Activated naive CD8-positive, alpha-beta T cell treated with anti-CD3 and anti-CD28 coated beads, Interleukin-2, amount 50 U/mL, for 24 hours (primary cell): ENCODE results near the gene TMC1.
"Not testable (repeated sequence)": the region's sequence is repeated elsewhere in the genome, so short reads cannot be mapped to it uniquely, and the experiment has no call there.

Experiments used
- ATAC-seq: fragments of 150-1000 bp; cut with Tn5 transposase; one replicate; pipeline ENCODE4 v1.10.0; 2021
- DNase-seq: peaks from one replicate; pipeline ENCODE4 v3.0.0; 2021
- H3K27ac Mint-ChIP-seq: one replicate; pipeline ENCODE4 v1.8.0; 2021; ENCODE audit warnings: mild to moderate bottlenecking, mixed read lengths
- H3K27me3 Mint-ChIP-seq: one replicate; pipeline ENCODE4 v1.8.0; 2021; ENCODE audit warnings: mixed read lengths
- H3K36me3 Mint-ChIP-seq: one replicate; pipeline ENCODE4 v1.8.0; 2021; ENCODE audit warnings: low read depth, mixed read lengths
- H3K4me1 Mint-ChIP-seq: one replicate; pipeline ENCODE4 v1.8.0; 2021; ENCODE audit warnings: mixed read lengths
- H3K4me3 Mint-ChIP-seq: one replicate; pipeline ENCODE4 v1.8.0; 2021; ENCODE audit warnings: mild to moderate bottlenecking, moderate library complexity, mixed read lengths
- H3K9me3 Mint-ChIP-seq: one replicate; pipeline ENCODE4 v1.8.0; 2021; ENCODE audit warnings: mixed read lengths

TMC1 gene

DNA sequence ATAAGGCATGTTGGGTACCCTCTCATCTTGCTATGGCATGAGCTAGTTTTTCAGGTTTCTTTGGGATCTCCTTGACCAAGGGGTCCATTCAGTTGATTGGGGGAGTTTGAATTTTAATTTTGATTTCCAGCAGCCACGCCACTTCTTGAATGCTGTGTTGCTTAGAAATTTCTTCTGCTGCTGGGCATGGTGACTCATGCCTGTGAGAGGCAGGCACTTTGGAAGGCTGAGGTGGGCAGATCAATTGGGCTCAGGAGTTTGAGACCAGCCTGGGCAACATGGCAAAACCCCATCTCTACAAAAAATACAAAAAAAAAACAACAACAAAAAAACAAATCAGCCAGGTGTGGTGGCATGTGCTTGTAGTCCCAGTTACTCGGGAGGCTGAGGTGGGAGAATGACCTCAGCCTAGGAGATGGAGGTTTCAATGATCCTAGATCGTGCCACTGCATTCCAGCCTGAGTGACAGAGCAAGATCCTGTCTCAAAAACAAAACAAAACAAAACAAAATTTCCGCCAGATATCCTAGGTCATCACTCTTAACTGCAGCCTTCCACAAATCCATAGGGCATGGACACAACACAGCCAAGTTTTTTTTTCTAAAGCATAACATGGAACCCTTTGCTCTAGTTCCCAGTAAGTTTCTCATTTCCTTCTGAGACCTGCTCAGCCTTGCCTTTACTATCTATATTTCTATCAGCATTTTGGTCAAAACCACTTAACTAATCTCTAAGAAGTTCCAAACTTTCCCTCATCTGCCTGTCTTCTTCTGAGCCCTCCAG, 17.7 kb downstream of the TMC1 start:
- Mint-ChIP-seq H3K9me3 (peaks cover 4% of the 10 kb centered on the region), H3K4me3 (no peak overlapping the region), H3K27me3 (no peaks in the 10 kb centered on the region), H3K36me3 (no peaks in the 10 kb centered on the region), H3K4me1 (peaks cover 14% of the 10 kb centered on the region), H3K27ac (no peak overlapping the region)
- ATAC-seq, result no peak
- no peak for DNase-seq

DNA sequence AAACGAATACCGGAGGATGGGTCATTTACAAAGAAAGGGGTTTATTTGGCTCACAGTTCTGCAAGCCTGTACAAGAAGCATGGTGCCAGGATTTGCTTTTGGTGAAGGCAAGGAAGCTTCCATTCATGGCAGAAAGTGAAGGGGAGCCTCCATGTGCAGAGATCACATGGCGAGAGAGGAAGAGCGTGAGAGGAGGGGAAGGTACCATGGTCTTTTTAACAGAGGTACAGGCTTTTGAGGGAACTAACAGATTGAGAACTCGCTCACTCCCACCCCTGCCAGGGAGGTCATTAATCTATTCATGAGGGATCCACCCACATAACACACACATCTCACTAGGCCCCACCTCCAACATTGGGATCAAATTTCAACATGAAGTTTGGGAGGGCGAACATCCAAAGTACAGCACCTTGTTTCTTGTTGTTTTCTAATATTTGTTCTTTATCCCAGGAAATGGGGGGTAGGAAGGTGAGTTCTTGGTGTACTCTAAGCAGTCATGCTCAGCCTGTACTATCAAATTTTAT, 18.5 kb downstream of the TMC1 start:
- Mint-ChIP-seq H3K27ac (no peak overlapping the region), H3K27me3 (no peaks in the 10 kb centered on the region), H3K4me3 (no peak overlapping the region), H3K36me3 (no peaks in the 10 kb centered on the region), H3K4me1 (peaks cover 14% of the 10 kb centered on the region), H3K9me3 (peaks cover 4% of the 10 kb centered on the region)
- DNase-seq (no peak), ATAC-seq (no peak)

GRCh38 chr9:72540348-72540873, 19.0 kb downstream of the TMC1 start:
- ATAC-seq, result no peak

DNA sequence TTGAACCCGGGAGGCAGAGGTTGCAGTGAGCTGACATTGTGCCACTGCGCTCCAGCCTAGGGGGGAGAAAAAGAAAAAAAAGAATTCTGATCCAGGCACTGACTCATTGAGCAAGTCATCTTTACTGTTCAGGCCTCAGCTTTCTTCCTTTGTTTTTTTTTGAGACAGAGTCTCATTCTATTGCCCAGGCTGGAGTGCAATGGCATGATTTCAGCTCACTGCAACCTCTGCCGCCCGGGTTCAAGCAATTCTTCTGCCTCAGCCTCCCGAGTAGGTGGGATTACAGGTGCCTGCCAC, 21.1 kb downstream of the TMC1 start:
- not testable (repeated sequence) for DNase-seq, H3K27ac Mint-ChIP-seq, H3K27me3 Mint-ChIP-seq, H3K9me3 Mint-ChIP-seq, ATAC-seq, H3K36me3 Mint-ChIP-seq, H3K4me3 Mint-ChIP-seq
- peaks cover 14% of the 10 kb centered on the region for H3K4me1 Mint-ChIP-seq

More at GRCh38 chr9:72540348-72540873, 19.0 kb downstream of the TMC1 start:
- Mint-ChIP-seq H3K9me3 (peaks cover 4% of the 10 kb centered on the region), H3K27me3 (no peaks in the 10 kb centered on the region), H3K36me3 (no peaks in the 10 kb centered on the region), H3K4me3 (no peak overlapping the region), H3K27ac (no peak overlapping the region), H3K4me1 (peaks cover 14% of the 10 kb centered on the region)
- DNase-seq, result no peak

- Mint-ChIP-seq H3K4me3 (no peak overlapping the region), H3K4me1 (peaks cover 14% of the 10 kb centered on the region), H3K27ac (no peak overlapping the region), H3K9me3 (no peaks in the 10 kb centered on the region), H3K27me3 (no peaks in the 10 kb centered on the region), H3K36me3 (no peaks in the 10 kb centered on the region)
- DNase-seq, result no peak
- no peak for ATAC-seq
These were observed 21.5 kb downstream of the TMC1 start for GRCh38 chr9:72542917-72543316.

- Mint-ChIP-seq H3K9me3 (no peaks in the 10 kb centered on the region), H3K27ac (no peak overlapping the region), H3K27me3 (no peaks in the 10 kb centered on the region), H3K4me1 (no peaks in the 10 kb centered on the region), H3K4me3 (no peak overlapping the region), H3K36me3 (no peaks in the 10 kb centered on the region)
- no peak for DNase-seq
- no peak for ATAC-seq
These were observed 29.9 kb downstream of the TMC1 start for GRCh38 chr9:72551306-72551705.

DNA sequence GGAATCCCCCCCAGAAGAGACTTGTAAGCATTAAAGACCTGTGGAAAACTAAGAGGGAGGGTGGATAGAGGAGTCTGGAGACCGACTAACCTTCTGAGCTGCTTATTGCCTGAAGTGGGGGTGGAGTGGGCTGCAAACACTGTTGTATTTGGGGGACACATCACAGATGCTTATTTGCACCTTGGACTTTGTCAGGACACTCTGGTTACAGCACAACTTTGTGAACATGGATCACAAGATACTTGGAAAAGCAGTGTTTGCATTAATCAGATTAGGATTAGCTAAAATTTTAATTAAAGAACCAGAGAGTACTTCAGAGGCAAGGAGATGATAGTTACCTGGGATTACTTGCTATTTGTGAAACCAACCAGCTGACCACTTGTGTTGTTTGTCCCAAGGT, 30.9 kb downstream of the TMC1 start:
- H3K27ac Mint-ChIP-seq, result no peak overlapping the region
- no peak overlapping the region for H3K4me3 Mint-ChIP-seq
- DNase-seq (no peak), ATAC-seq (no peak)
- no peaks in the 10 kb centered on the region for H3K36me3 Mint-ChIP-seq
- no peaks in the 10 kb centered on the region for H3K9me3 Mint-ChIP-seq
- H3K4me1 Mint-ChIP-seq, result peaks cover 6% of the 10 kb centered on the region
- no peaks in the 10 kb centered on the region for H3K27me3 Mint-ChIP-seq

- Mint-ChIP-seq H3K27ac (no peak overlapping the region), H3K4me1 (peaks cover 18% of the 10 kb centered on the region), H3K27me3 (no peaks in the 10 kb centered on the region), H3K9me3 (no peaks in the 10 kb centered on the region), H3K4me3 (no peak overlapping the region), H3K36me3 (no peaks in the 10 kb centered on the region)
- ATAC-seq (no peak), DNase-seq (no peak)
These were observed 32.8 kb downstream of the TMC1 start for GRCh38 chr9:72554221-72554641.

GRCh38 chr9:72557549-72557948, 36.1 kb downstream of the TMC1 start:
- H3K36me3 Mint-ChIP-seq, result no peaks in the 10 kb centered on the region
- ATAC-seq (peak; percentile 100), DNase-seq (peak; percentile 47)
- H3K9me3 Mint-ChIP-seq, result no peaks in the 10 kb centered on the region
- peak overlapping the region; percentile 57 for H3K27ac Mint-ChIP-seq
- H3K4me3 Mint-ChIP-seq, result peak overlapping the region; percentile 36
- H3K27me3 Mint-ChIP-seq, result no peaks in the 10 kb centered on the region
- H3K4me1 Mint-ChIP-seq, result peaks cover 18% of the 10 kb centered on the region

- Mint-ChIP-seq H3K27ac (no peak overlapping the region), H3K9me3 (peaks cover 4% of the 10 kb centered on the region), H3K4me1 (peaks cover 18% of the 10 kb centered on the region), H3K27me3 (no peaks in the 10 kb centered on the region), H3K4me3 (no peak overlapping the region), H3K36me3 (no peaks in the 10 kb centered on the region)
- ATAC-seq, result no peak
- DNase-seq, result no peak
These were observed 38.7 kb downstream of the TMC1 start for GRCh38 chr9:72560086-72560485.

GRCh38 chr9:72563806-72564205, 42.4 kb downstream of the TMC1 start:
- ATAC-seq (no peak), DNase-seq (no peak)
- Mint-ChIP-seq H3K4me1 (no peaks in the 10 kb centered on the region), H3K27ac (no peak overlapping the region), H3K27me3 (no peaks in the 10 kb centered on the region), H3K4me3 (no peak overlapping the region), H3K9me3 (peaks cover 10% of the 10 kb centered on the region), H3K36me3 (no peaks in the 10 kb centered on the region)

DNA sequence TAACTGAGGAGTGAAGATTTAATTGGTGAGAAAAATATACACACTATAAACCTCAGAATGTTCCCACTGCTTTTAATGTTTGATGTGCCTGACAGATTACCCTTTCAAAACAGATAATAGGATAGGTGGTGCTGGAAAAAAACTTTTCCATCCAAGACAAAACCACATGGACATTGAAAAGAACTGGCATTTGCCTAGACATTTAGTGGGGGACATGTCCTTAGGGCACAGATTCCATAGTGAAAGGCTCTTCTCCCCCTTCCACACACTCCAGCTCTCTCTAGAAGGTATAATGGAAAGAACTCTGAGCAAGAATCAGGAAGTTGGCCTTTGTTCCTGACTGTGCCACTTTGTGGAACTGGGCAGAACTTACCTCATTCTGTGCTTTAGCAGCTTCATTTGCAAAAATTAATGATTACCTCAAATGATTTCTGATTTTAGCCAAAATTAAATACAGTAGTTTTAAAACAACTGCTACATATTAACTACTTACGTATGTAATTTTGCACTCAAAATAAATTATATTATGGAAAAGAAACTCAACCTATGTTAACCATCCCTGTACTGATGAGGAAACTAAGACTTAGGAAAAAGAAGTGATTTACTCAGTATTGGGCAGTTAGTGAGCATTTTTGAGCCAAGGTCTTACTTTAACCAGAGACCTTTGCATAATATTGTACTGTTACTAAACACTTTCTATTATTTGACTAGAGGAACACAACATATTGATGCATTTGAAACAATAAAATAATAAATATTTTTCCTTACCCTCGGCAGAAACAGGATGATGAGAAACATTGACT, 43.3 kb downstream of the TMC1 start:
- H3K36me3 Mint-ChIP-seq, result no peaks in the 10 kb centered on the region
- H3K4me1 Mint-ChIP-seq, result no peaks in the 10 kb centered on the region
- H3K27ac Mint-ChIP-seq, result no peak overlapping the region
- H3K27me3 Mint-ChIP-seq, result peaks cover 4% of the 10 kb centered on the region
- H3K4me3 Mint-ChIP-seq, result no peak overlapping the region
- DNase-seq, result no peak
- H3K9me3 Mint-ChIP-seq, result peaks cover 10% of the 10 kb centered on the region
- no peak for ATAC-seq

GRCh38 chr9:72565535-72565934, 44.1 kb downstream of the TMC1 start:
- ATAC-seq (no peak), DNase-seq (no peak)
- no peaks in the 10 kb centered on the region for H3K36me3 Mint-ChIP-seq
- H3K4me3 Mint-ChIP-seq, result no peak overlapping the region
- H3K9me3 Mint-ChIP-seq, result peaks cover 10% of the 10 kb centered on the region
- no peak overlapping the region for H3K27ac Mint-ChIP-seq
- peaks cover 5% of the 10 kb centered on the region for H3K27me3 Mint-ChIP-seq
- H3K4me1 Mint-ChIP-seq, result no peaks in the 10 kb centered on the region

DNA sequence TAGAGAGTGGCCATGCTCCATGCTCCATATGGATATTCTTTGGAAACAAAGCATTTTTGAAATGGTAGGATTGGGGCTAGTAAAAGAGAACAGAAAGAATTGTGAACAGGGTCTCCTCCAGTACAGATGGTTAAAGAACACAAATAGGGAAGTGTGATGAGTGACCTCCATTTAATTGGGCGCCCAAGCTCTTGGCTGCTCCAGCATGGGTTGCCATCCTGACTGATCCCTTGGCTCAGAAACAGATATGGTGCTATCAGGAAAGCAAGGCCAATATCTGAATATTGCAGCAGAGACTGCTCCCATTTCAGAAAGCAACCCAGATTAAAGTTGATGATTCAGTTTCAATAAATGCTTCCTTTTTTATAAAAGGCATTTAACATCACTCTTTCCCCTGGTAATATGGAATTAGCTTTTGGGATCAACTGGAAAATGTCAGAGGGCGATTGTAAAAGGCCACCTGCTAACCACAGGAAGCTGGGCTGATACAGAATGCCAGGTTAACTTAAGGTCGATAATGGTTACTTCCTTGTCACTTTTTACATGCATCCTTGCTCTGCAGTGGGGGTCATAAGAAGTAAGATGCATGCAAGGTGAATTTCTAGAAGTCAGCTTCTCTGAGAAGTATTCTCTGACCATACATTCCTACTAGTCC, 52.9 kb downstream of the TMC1 start:
- H3K27me3 Mint-ChIP-seq, result peaks cover 8% of the 10 kb centered on the region
- peaks cover 10% of the 10 kb centered on the region for H3K4me1 Mint-ChIP-seq
- H3K9me3 Mint-ChIP-seq, result no peaks in the 10 kb centered on the region
- no peak for DNase-seq
- no peak overlapping the region for H3K27ac Mint-ChIP-seq
- no peak overlapping the region for H3K4me3 Mint-ChIP-seq
- no peak for ATAC-seq
- no peaks in the 10 kb centered on the region for H3K36me3 Mint-ChIP-seq
